Measurements from ENCODE around the gene ERVFRD-1. TPM values are rescaled to one million over a fixed set of nuclear protein-coding genes. Genes with fewer than 3 reads are reported as not detected.

The ERVFRD-1 gene
- total RNA-seq, 2 experiments from 2014 or later, result not detected

- intact Hi-C loops (cut with micrococcal nuclease), result no loop called here
- no peaks in the 10 kb centered on the region for H3K9me3 Mint-ChIP-seq
- H3K27me3 Mint-ChIP-seq (ENCODE audit: low read depth), result no peaks in the 10 kb centered on the region
- no peaks in the 10 kb centered on the region for H3K4me1 Mint-ChIP-seq (ENCODE audit: low read depth)
- H3K27ac Mint-ChIP-seq, result no peak overlapping the region
- no peaks in the 10 kb centered on the region for H3K36me3 Mint-ChIP-seq (ENCODE audit: low read depth)
- no peak for DNase-seq
- CTCF ChIA-PET, result interaction anchor here (0.6 to 0.7 kb wide), 2 partner anchors 103 to 552 kb away, joined by 3 to 5 read pairs; no protein-coding TSS in a partner anchor
- no peak overlapping the region for H3K4me3 Mint-ChIP-seq
Measured at GRCh38 chr6:11083491-11083890, 28.0 kb downstream of the ERVFRD-1 start.

DNA sequence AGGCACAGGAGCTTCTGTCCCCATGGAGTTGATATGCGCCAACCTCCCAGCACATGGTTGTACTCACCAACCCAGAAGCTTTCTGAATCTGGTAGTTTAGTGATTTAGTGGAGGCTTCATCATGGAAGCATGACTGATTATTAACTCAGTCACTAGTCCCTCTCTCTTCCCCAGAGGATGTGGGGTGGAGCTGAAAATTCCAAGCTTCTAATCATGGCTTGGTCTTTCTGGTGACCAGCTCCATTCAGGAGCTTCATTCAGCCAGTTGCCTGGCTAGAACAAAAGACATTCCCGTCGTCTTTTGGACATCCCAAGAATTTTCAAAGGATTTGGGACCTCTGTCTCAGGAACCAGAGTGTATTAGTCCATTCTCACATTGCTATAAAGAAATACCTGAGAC, 31.2 kb downstream of the ERVFRD-1 start:
- H3K4me1 Mint-ChIP-seq (ENCODE audit: low read depth), result no peaks in the 10 kb centered on the region
- no peak overlapping the region for H3K4me3 Mint-ChIP-seq
- H3K27me3 Mint-ChIP-seq (ENCODE audit: low read depth), result no peaks in the 10 kb centered on the region
- CTCF ChIA-PET, result interaction anchor here (0.6 to 1.6 kb wide), 5 partner anchors 9 to 417 kb away, joined by 3 to 8 read pairs (median 3); partner anchors contain the start of gene SMIM13
- no peak overlapping the region for H3K27ac Mint-ChIP-seq
- DNase-seq, result no peak
- no peaks in the 10 kb centered on the region for H3K36me3 Mint-ChIP-seq (ENCODE audit: low read depth)
- H3K9me3 Mint-ChIP-seq, result no peaks in the 10 kb centered on the region
- intact Hi-C loops (cut with micrococcal nuclease), result no loop called here

DNA sequence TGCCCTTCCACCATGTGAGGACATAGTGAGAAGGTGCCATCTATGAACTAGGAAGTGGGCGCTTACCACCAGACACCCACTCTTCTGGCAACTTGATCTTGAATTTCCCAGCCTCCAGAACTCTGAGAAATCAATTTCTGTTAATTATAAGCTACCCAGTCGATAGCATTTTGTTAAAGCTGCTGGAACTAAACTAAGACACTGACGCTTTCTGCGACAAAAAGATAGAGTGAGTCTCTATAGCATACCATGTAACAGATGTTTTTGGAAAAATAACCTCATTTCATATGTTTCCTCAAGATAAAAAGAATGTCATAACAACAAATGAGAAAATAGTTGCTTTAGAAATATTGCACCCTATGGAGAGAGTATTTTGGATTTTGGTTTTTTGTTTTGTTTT, 33.3 kb downstream of the ERVFRD-1 start:
- intact Hi-C loops (cut with micrococcal nuclease), result no loop called here
- H3K27ac Mint-ChIP-seq, result no peak overlapping the region
- H3K9me3 Mint-ChIP-seq, result no peaks in the 10 kb centered on the region
- no peak for DNase-seq
- CTCF ChIA-PET, result no interaction called here
- H3K4me1 Mint-ChIP-seq (ENCODE audit: low read depth), result no peaks in the 10 kb centered on the region
- no peaks in the 10 kb centered on the region for H3K27me3 Mint-ChIP-seq (ENCODE audit: low read depth)
- no peaks in the 10 kb centered on the region for H3K36me3 Mint-ChIP-seq (ENCODE audit: low read depth)
- H3K4me3 Mint-ChIP-seq, result no peak overlapping the region

GRCh38 chr6:11076540-11076939, 35.0 kb downstream of the ERVFRD-1 start:
- H3K27me3 Mint-ChIP-seq (ENCODE audit: low read depth), result no peaks in the 10 kb centered on the region
- no peak for DNase-seq
- no peaks in the 10 kb centered on the region for H3K36me3 Mint-ChIP-seq (ENCODE audit: low read depth)
- no peak overlapping the region for H3K27ac Mint-ChIP-seq
- CTCF ChIA-PET, result interaction anchor here (1.7 kb wide), 1 partner anchor 10 kb away, joined by 5 read pairs; no protein-coding TSS in a partner anchor
- no peaks in the 10 kb centered on the region for H3K9me3 Mint-ChIP-seq
- intact Hi-C loops (cut with micrococcal nuclease), result no loop called here
- H3K4me3 Mint-ChIP-seq, result no peak overlapping the region
- no peaks in the 10 kb centered on the region for H3K4me1 Mint-ChIP-seq (ENCODE audit: low read depth)

DNA sequence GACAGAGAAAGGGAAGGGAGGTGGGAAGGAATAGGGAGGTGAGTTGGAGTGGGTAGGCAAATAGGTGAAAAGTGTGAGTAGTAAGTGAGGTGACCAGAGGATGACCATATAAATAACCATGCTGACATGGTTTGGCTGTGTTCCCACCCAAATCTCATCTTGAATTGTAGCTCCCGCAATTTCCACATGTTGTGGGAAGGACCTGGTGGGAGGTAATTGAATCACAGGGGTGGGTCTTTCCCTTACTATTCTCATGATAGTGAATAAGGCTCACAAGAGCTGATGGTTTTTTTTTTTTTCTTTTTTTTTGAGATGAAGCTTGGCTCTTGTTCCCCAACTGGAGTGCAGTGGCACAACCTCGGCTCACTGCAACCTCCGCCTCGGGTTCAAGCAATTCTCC, 39.4 kb downstream of the ERVFRD-1 start:
- Mint-ChIP-seq H3K27me3 (ENCODE audit: low read depth) (no peaks in the 10 kb centered on the region), H3K9me3 (no peaks in the 10 kb centered on the region), H3K36me3 (ENCODE audit: low read depth) (no peaks in the 10 kb centered on the region), H3K27ac (no peak overlapping the region), H3K4me3 (no peak overlapping the region), H3K4me1 (ENCODE audit: low read depth) (no peaks in the 10 kb centered on the region)
- CTCF ChIA-PET, result interaction anchor here (0.7 kb wide), 1 partner anchor 11 kb away, joined by 6 read pairs; no protein-coding TSS in a partner anchor
- DNase-seq, result no peak
- intact Hi-C loops (cut with micrococcal nuclease), result no loop called here

- no peak for DNase-seq
- H3K4me3 Mint-ChIP-seq, result no peak overlapping the region
- no peaks in the 10 kb centered on the region for H3K4me1 Mint-ChIP-seq (ENCODE audit: low read depth)
- no peak overlapping the region for H3K27ac Mint-ChIP-seq
- no peaks in the 10 kb centered on the region for H3K36me3 Mint-ChIP-seq (ENCODE audit: low read depth)
- no peaks in the 10 kb centered on the region for H3K9me3 Mint-ChIP-seq
- no peaks in the 10 kb centered on the region for H3K27me3 Mint-ChIP-seq (ENCODE audit: low read depth)
- intact Hi-C loops (cut with micrococcal nuclease), result loop anchor here (1.0 kb wide), 4 partner anchors 115 to 591 kb away; no protein-coding TSS in a partner anchor
- CTCF ChIA-PET, result interaction anchor here (1.1 to 3.6 kb wide), 7 partner anchors 10 to 591 kb away, joined by 3 to 37 read pairs (median 8); no protein-coding TSS in a partner anchor
Measured at GRCh38 chr6:11069760-11070159, 41.8 kb downstream of the ERVFRD-1 start.

- Mint-ChIP-seq H3K9me3 (no peaks in the 10 kb centered on the region), H3K4me3 (no peak overlapping the region), H3K36me3 (ENCODE audit: low read depth) (no peaks in the 10 kb centered on the region), H3K27ac (no peak overlapping the region), H3K27me3 (ENCODE audit: low read depth) (peaks cover 3% of the 10 kb centered on the region), H3K4me1 (ENCODE audit: low read depth) (no peaks in the 10 kb centered on the region)
- no peak for DNase-seq
- CTCF ChIA-PET, result interaction anchor here (0.7 to 2.1 kb wide), 5 partner anchors 9 to 589 kb away, joined by 3 to 11 read pairs (median 5); no protein-coding TSS in a partner anchor
- intact Hi-C loops (cut with micrococcal nuclease), result no loop called here
Measured at GRCh38 chr6:11067348-11067747, 44.2 kb downstream of the ERVFRD-1 start.

DNA sequence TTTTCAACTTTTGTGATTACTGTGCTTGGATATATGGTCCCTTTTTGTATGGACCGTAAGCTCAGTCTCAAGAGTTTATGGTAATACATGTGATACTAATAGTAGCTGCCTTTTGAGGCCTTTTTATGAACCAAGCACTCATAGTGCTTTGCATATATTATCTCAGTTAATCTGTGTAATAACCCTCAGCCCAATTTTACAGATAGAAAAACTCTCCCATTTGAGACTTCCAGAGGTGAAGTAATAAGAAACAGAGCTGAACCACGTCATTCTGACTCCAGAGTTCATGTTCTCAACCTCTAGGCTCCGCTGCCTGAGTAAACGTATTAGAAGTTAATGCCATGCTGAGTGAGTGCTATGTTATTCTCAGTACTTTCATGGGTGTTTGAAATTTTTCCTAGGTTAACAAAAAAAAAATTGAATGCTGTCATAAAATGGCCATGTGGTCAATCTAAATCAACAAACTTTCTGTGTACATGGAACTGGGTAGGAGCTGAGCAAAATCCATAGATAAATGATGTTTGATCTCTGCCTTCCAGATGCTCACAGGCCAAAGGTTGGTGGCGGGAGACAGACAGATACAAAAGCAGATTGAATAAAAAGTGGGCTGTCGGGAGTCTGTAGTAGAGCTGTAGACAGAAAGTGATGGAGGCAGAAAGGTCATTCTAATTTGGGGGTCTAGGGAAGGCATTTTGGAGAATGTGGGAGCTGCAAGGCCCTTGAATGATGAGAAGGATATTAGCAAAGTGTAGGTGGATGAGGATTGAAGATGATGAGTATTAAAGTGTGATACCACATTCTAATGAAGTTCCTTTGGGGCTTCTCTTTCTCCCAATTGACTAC, 44.8 kb downstream of the ERVFRD-1 start:
- Mint-ChIP-seq H3K4me1 (ENCODE audit: low read depth) (no peaks in the 10 kb centered on the region), H3K4me3 (no peak overlapping the region), H3K36me3 (ENCODE audit: low read depth) (no peaks in the 10 kb centered on the region), H3K27ac (no peak overlapping the region), H3K27me3 (ENCODE audit: low read depth) (peaks cover 3% of the 10 kb centered on the region), H3K9me3 (no peaks in the 10 kb centered on the region)
- no peak for DNase-seq
- intact Hi-C loops (cut with micrococcal nuclease), result no loop called here
- CTCF ChIA-PET, result interaction anchor here (0.7 to 2.1 kb wide), 7 partner anchors 10 to 588 kb away, joined by 3 to 11 read pairs (median 3); no protein-coding TSS in a partner anchor

- intact Hi-C loops (cut with micrococcal nuclease), result no loop called here
- H3K4me3 Mint-ChIP-seq, result no peak overlapping the region
Measured at GRCh38 chr6:11065436-11066202, 45.9 kb downstream of the ERVFRD-1 start.

DNA sequence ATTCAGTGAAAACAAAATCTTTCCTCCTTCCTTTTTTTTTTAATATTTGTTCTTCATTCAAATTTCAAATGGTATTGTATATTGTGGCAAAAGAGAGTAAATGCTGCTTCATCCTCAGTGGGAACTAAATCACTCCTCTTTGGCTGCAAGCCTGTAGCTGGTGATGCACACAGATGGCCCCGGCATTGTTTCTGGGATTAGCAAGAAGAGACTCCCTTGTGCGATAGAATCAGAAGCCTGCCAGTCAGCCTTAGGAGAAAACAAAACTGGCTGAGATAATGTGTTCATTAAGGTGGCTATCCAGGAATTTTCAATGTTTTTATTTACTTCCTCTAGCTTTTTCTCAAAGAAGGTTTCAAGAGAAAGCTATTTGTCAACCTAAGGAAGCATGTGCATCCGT, 46.7 kb downstream of the ERVFRD-1 start:
- no peak overlapping the region for H3K27ac Mint-ChIP-seq
- no peak for DNase-seq

More at GRCh38 chr6:11065436-11066202, 45.9 kb downstream of the ERVFRD-1 start:
- H3K4me1 Mint-ChIP-seq (ENCODE audit: low read depth), result no peaks in the 10 kb centered on the region
- CTCF ChIA-PET, result interaction anchor here (0.9 to 2.1 kb wide), 7 partner anchors 10 to 587 kb away, joined by 3 to 6 read pairs (median 4); no protein-coding TSS in a partner anchor
- H3K27ac Mint-ChIP-seq, result no peak overlapping the region
- no peaks in the 10 kb centered on the region for H3K9me3 Mint-ChIP-seq
- H3K27me3 Mint-ChIP-seq (ENCODE audit: low read depth), result peaks cover 3% of the 10 kb centered on the region
- DNase-seq, result no peak
- no peaks in the 10 kb centered on the region for H3K36me3 Mint-ChIP-seq (ENCODE audit: low read depth)

DNA sequence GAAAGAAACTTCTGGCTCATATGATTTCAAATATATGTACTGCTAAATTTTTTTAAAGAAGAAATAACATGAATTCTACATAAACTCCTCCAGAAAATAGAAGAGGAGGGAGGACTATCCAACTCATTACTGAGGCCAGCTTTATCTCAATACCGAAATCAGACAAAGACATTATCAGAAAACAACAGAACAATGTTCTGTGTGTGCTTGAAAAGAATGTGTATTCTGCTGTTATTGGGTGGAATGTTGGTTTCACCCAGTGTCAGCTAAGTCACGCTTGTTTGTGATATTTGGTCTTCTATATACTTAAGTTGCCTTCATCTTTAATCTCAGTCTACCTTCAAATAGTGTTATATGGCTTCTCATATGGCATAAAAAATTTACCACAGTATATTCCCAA, 48.8 kb downstream of the ERVFRD-1 start:
- Mint-ChIP-seq H3K36me3 (ENCODE audit: low read depth) (no peaks in the 10 kb centered on the region), H3K4me3 (no peak overlapping the region), H3K27me3 (ENCODE audit: low read depth) (peaks cover 3% of the 10 kb centered on the region), H3K9me3 (no peaks in the 10 kb centered on the region), H3K27ac (no peak overlapping the region), H3K4me1 (ENCODE audit: low read depth) (no peaks in the 10 kb centered on the region)
- intact Hi-C loops (cut with micrococcal nuclease), result no loop called here
- CTCF ChIA-PET, result no interaction called here
- no peak for DNase-seq

More for the DNA sequence above, 46.7 kb downstream of the ERVFRD-1 start:
- intact Hi-C loops (cut with micrococcal nuclease), result no loop called here
- CTCF ChIA-PET, result interaction anchor here (0.6 to 1.5 kb wide), 5 partner anchors 10 to 217 kb away, joined by 3 to 6 read pairs (median 4); no protein-coding TSS in a partner anchor
- Mint-ChIP-seq H3K4me3 (no peak overlapping the region), H3K9me3 (no peaks in the 10 kb centered on the region), H3K4me1 (ENCODE audit: low read depth) (no peaks in the 10 kb centered on the region), H3K36me3 (ENCODE audit: low read depth) (no peaks in the 10 kb centered on the region), H3K27me3 (ENCODE audit: low read depth) (peaks cover 3% of the 10 kb centered on the region)

DNA sequence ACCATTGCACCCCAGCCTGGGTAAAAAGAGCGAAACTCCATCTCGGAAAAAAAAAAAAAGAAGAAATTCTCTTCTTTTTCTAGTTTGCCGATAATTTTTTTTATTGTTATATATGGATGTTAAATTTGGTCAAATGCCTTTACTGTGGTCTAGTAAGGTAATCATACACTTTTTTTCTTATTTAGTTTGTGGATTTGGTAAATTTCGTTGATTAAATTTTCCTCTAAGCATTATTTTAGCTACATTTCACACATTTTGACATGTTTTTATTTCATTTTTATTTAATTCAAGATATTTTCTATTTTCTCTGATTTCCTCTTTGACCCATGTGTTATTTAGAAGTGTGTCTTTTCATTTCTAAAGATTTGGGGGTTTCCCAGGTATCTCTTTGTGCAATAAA, 49.4 kb downstream of the ERVFRD-1 start:
- CTCF ChIA-PET, result no interaction called here
- Mint-ChIP-seq H3K36me3 (ENCODE audit: low read depth) (no peaks in the 10 kb centered on the region), H3K4me3 (no peak overlapping the region), H3K27ac (no peak overlapping the region), H3K27me3 (ENCODE audit: low read depth) (peaks cover 3% of the 10 kb centered on the region), H3K4me1 (ENCODE audit: low read depth) (no peaks in the 10 kb centered on the region), H3K9me3 (no peaks in the 10 kb centered on the region)
- no peak for DNase-seq
- intact Hi-C loops (cut with micrococcal nuclease), result no loop called here
